Esophagus muscularis mucosa (tissue), 3 donors: Measurements from ENCODE around the gene ZFPM1.

Experiments
- CTCF ChIP-seq, 3 experiments: fragments of 200-600 bp in 2 of 3; fragments of 450-650 bp in 1 of 3; sonication (generic) in 2 of 3; IDR thresholded peaks; one replicate each; pipeline ENCODE4 v1.5.1; 2017 to 2019; ENCODE audit warnings: antibody characterized with exemption in 3 of 3, mild to moderate bottlenecking in 2 of 3, moderate library complexity in 1 of 3
- POLR2A ChIP-seq: fragments of 450-650 bp; IDR thresholded peaks from one replicate; pipeline ENCODE4 v1.6.1; 2017; ENCODE audit warnings: antibody characterized with exemption, moderate library complexity, mild to moderate bottlenecking, low read depth

GRCh38 chr16:88541831-88542616 lies 88.9 kb downstream of the ZFPM1 start:
- TF ChIP-seq POLR2A = no peak
- TF ChIP-seq CTCF (IDR thresholded peaks at IDR 0.05) = no peak
